Neural progenitor cell (in vitro differentiated cells): ENCODE measurements around the gene SYNE3. TPM values are rescaled to one million over a fixed set of nuclear protein-coding genes. Genes with fewer than 3 reads are reported as not detected.

Experiments used
- DNase-seq: peaks from one replicate; pipeline ENCODE4 v3.0.0-alpha.2; 2016; ENCODE audit warnings: low spot score
- H2AFZ ChIP-seq: fragments of 200-600 bp; sonication (generic); replicated peaks from 2 replicates; pipeline ENCODE4 v1.6.1; 2016; ENCODE audit warnings: antibody characterized with exemption
- H3F3A ChIP-seq: fragments of 200-600 bp; sonication (generic); 2 replicates; pipeline ENCODE4 v1.6.1; 2016; ENCODE audit warnings: antibody characterized with exemption, low read depth
- H3K27ac ChIP-seq: fragments of 200-600 bp; sonication (generic); 2 replicates; pipeline ENCODE4 v1.5.1; 2016; ENCODE audit warnings: mild to moderate bottlenecking
- H3K27me3 ChIP-seq: fragments of 200-600 bp; sonication (generic); 2 replicates; pipeline ENCODE4 v1.6.1; 2016; ENCODE audit warnings: mild to moderate bottlenecking, moderate library complexity
- H3K36me3 ChIP-seq: fragments of 200-600 bp; sonication (generic); 2 replicates; pipeline ENCODE4 v1.5.1; 2016
- H3K4me1 ChIP-seq: fragments of 200-600 bp; sonication (generic); 2 replicates; pipeline ENCODE4 v1.6.1; 2016; ENCODE audit warnings: mixed run types
- H3K4me2 ChIP-seq: fragments of 200-600 bp; sonication (generic); 2 replicates; pipeline ENCODE4 v1.6.1; 2016
- H3K4me3 ChIP-seq: fragments of 200-600 bp; sonication (generic); 2 replicates; pipeline ENCODE4 v1.5.1; 2016
- H3K79me2 ChIP-seq: fragments of 200-600 bp; sonication (generic); 2 replicates; pipeline ENCODE4 v1.6.1; 2016; ENCODE audit warnings: low read depth
- H3K9ac ChIP-seq: fragments of 200-600 bp; sonication (generic); 2 replicates; pipeline ENCODE4 v1.6.1; 2016
- H3K9me3 ChIP-seq: fragments of 200-600 bp; sonication (generic); 2 replicates; pipeline ENCODE4 v1.5.1; 2016; ENCODE audit warnings: low read depth
- H4K20me1 ChIP-seq: fragments of 200-600 bp; sonication (generic); 2 replicates; pipeline ENCODE4 v1.6.1; 2016; ENCODE audit warnings: low read depth
- H3K27ac Mint-ChIP-seq: 3 replicates; pipeline ENCODE4 v1.8.0; 2021; ENCODE audit warnings: mixed read lengths
- H3K27me3 Mint-ChIP-seq: 2 replicates; pipeline ENCODE4 v1.8.0; 2022; ENCODE audit warnings: low read depth, mild to moderate bottlenecking, inconsistent platforms, moderate library complexity, mixed read lengths; ENCODE audit not compliant: insufficient read depth
- H3K36me3 Mint-ChIP-seq: 3 replicates; pipeline ENCODE4 v1.8.0; 2021; ENCODE audit warnings: mixed read lengths
- H3K4me1 Mint-ChIP-seq: 3 replicates; pipeline ENCODE4 v1.8.0; 2021; ENCODE audit warnings: mixed read lengths
- H3K4me3 Mint-ChIP-seq: 3 replicates; pipeline ENCODE4 v1.8.0; 2021; ENCODE audit warnings: mild to moderate bottlenecking, moderate library complexity, mixed read lengths
- H3K9me3 Mint-ChIP-seq: 3 replicates; pipeline ENCODE4 v1.8.0; 2020; ENCODE audit warnings: mixed read lengths
- CTCF ChIP-seq: fragments of 200-600 bp; sonication (generic); IDR thresholded peaks from 2 replicates; pipeline ENCODE4 v1.5.1; 2017; ENCODE audit warnings: antibody characterized with exemption, mild to moderate bottlenecking
- EZH2 ChIP-seq: fragments of 200-600 bp; sonication (generic); IDR thresholded peaks from 2 replicates; pipeline ENCODE4 v1.6.1; 2017; ENCODE audit warnings: antibody characterized with exemption, mild to moderate bottlenecking, moderate library complexity
- EZH2phosphoT487 ChIP-seq: fragments of 200-600 bp; sonication (generic); IDR thresholded peaks from 2 replicates; pipeline ENCODE4 v1.6.1; 2017; ENCODE audit warnings: antibody characterized with exemption
- total RNA-seq: library from RNA; depleted of rRNA; stranded (reverse); fragments of >200 nt; gene quantifications from 2 replicates; pipeline ENCODE4 v1.2.3, GENCODE V29; 2015; ENCODE audit warnings: low replicate concordance

SYNE3 gene
- total RNA-seq, 1 donor from 2014 or later = 0.06 TPM

- Mint-ChIP-seq H3K4me1 (no peaks in the 10 kb centered on the region), H3K4me3 (no peak overlapping the region), H3K27ac (no peak overlapping the region), H3K36me3 (no peaks in the 10 kb centered on the region), H3K9me3 (no peaks in the 10 kb centered on the region), H3K27me3 (no peaks in the 10 kb centered on the region)
- H3K9ac ChIP-seq = no peak overlapping the region
- H3K4me1 ChIP-seq = no peaks in the 10 kb centered on the region
- DNase-seq = no peak
- H3K4me3 ChIP-seq = no peak overlapping the region
- no peaks in the 10 kb centered on the region for H3F3A ChIP-seq
- H3K9me3 ChIP-seq = no peaks in the 10 kb centered on the region
- TF ChIP-seq EZH2phosphoT487 = no peak
- no peak for TF ChIP-seq EZH2
- TF ChIP-seq CTCF = no peak
- peaks cover 5% of the 10 kb centered on the region for H3K79me2 ChIP-seq
- H4K20me1 ChIP-seq = peaks cover 17% of the 10 kb centered on the region
- no peak overlapping the region for H2AFZ ChIP-seq
- H3K4me2 ChIP-seq = no peak overlapping the region
- no peaks in the 10 kb centered on the region for H3K36me3 ChIP-seq
- H3K27ac ChIP-seq = no peak overlapping the region
- peaks cover 24% of the 10 kb centered on the region for H3K27me3 ChIP-seq
These were observed 6.8 kb upstream of the SYNE3 start for GRCh38 chr14:95523051-95523814.

GRCh38 chr14:95522556-95522955 is 6.1 kb upstream of the SYNE3 start:
- Mint-ChIP-seq H3K36me3 (no peaks in the 10 kb centered on the region), H3K4me3 (no peak overlapping the region), H3K4me1 (peaks cover under 1% of the 10 kb centered on the region), H3K9me3 (no peaks in the 10 kb centered on the region), H3K27ac (no peak overlapping the region), H3K27me3 (peaks cover 5% of the 10 kb centered on the region)
- Histone ChIP-seq H3K9me3 (no peaks in the 10 kb centered on the region), H4K20me1 (peaks cover 14% of the 10 kb centered on the region), H3K4me3 (no peak overlapping the region), H3K27ac (no peak overlapping the region), H3K4me2 (no peak overlapping the region), H3K27me3 (peaks cover 30% of the 10 kb centered on the region), H3K4me1 (no peaks in the 10 kb centered on the region), H2AFZ (no peak overlapping the region), H3K79me2 (peaks cover 3% of the 10 kb centered on the region), H3K9ac (no peak overlapping the region), H3K36me3 (no peaks in the 10 kb centered on the region), H3F3A (peaks cover 2% of the 10 kb centered on the region)
- TF ChIP-seq EZH2phosphoT487 (no peak), CTCF (no peak)
- DNase-seq = no peak

GRCh38 chr14:95522116-95522515 is 5.7 kb upstream of the SYNE3 start:
- peaks cover 10% of the 10 kb centered on the region for H4K20me1 ChIP-seq
- no peaks in the 10 kb centered on the region for H3K9me3 ChIP-seq
- DNase-seq = no peak
- H3K27me3 ChIP-seq = peaks cover 35% of the 10 kb centered on the region
- peaks cover 6% of the 10 kb centered on the region for H3F3A ChIP-seq
- TF ChIP-seq EZH2phosphoT487 = no peak
- TF ChIP-seq CTCF = no peak
- TF ChIP-seq EZH2 = no peak
- H3K79me2 ChIP-seq = peaks cover 1% of the 10 kb centered on the region
- Mint-ChIP-seq H3K4me1 (peaks cover 5% of the 10 kb centered on the region), H3K36me3 (no peaks in the 10 kb centered on the region), H3K27ac (no peak overlapping the region), H3K9me3 (no peaks in the 10 kb centered on the region), H3K27me3 (peaks cover 10% of the 10 kb centered on the region), H3K4me3 (no peak overlapping the region)
- H3K36me3 ChIP-seq = no peaks in the 10 kb centered on the region
- no peak overlapping the region for H3K4me3 ChIP-seq
- no peak overlapping the region for H3K27ac ChIP-seq
- H3K9ac ChIP-seq = no peak overlapping the region
- no peak overlapping the region for H2AFZ ChIP-seq
- H3K4me2 ChIP-seq = no peak overlapping the region
- peaks cover under 1% of the 10 kb centered on the region for H3K4me1 ChIP-seq
